HEK293T (cell line): Measurements from ENCODE around the gene KANSL1.
"Not testable (repeated sequence)": the region's sequence is repeated elsewhere in the genome, so short reads cannot be mapped to it uniquely, and the experiment has no call there.

Source experiments
- ARNT ChIP-seq: fragments of 450-650 bp; IDR thresholded peaks from 2 replicates; pipeline ENCODE4 v1.6.1; 2017; ENCODE audit warnings: mild to moderate bottlenecking
- CTBP1 ChIP-seq: fragments of 450-650 bp; IDR thresholded peaks from 2 replicates; pipeline ENCODE4 v1.6.1; 2016; ENCODE audit warnings: borderline replicate concordance
- FOXK2 ChIP-seq: fragments of 450-650 bp; IDR thresholded peaks from 2 replicates; pipeline ENCODE4 v1.6.1; 2016; ENCODE audit warnings: mild to moderate bottlenecking
- FOXM1 ChIP-seq: fragments of 450-650 bp; IDR thresholded peaks from 2 replicates; pipeline ENCODE4 v1.6.1; 2017; ENCODE audit warnings: mild to moderate bottlenecking, borderline replicate concordance
- HDGF ChIP-seq: fragments of 450-650 bp; IDR thresholded peaks from 2 replicates; pipeline ENCODE4 v1.6.1; 2017; ENCODE audit warnings: antibody characterized with exemption, borderline replicate concordance
- NFRKB ChIP-seq: fragments of 450-650 bp; IDR thresholded peaks from 2 replicates; pipeline ENCODE4 v1.6.1; 2016; ENCODE audit warnings: mild to moderate bottlenecking, moderate library complexity
- SP1 ChIP-seq: fragments of 450-650 bp; IDR thresholded peaks from 2 replicates; pipeline ENCODE4 v1.6.1; 2017
- SUZ12 ChIP-seq: fragments of 450-650 bp; IDR thresholded peaks from 2 replicates; pipeline ENCODE4 v1.6.1; 2016; ENCODE audit warnings: mild to moderate bottlenecking

GRCh38 chr17:46087871-46088270 lies 105.4 kb downstream of the KANSL1 start:
- not testable (repeated sequence) for TF ChIP-seq NFRKB, SUZ12, HDGF, FOXM1, FOXK2, ARNT, CTBP1, SP1
